HG03025 (cell line): ENCODE data around the gene CIB4.

Experiments used
- ATAC-seq: cut with Tn5 transposase; IDR thresholded peaks from one replicate; pipeline ENCODE4 v1.9.1; 2021; ENCODE audit warnings: mild to moderate bottlenecking, moderate library complexity; ENCODE audit not compliant: unreplicated experiment, low FRiP score

The CIB4 gene

DNA sequence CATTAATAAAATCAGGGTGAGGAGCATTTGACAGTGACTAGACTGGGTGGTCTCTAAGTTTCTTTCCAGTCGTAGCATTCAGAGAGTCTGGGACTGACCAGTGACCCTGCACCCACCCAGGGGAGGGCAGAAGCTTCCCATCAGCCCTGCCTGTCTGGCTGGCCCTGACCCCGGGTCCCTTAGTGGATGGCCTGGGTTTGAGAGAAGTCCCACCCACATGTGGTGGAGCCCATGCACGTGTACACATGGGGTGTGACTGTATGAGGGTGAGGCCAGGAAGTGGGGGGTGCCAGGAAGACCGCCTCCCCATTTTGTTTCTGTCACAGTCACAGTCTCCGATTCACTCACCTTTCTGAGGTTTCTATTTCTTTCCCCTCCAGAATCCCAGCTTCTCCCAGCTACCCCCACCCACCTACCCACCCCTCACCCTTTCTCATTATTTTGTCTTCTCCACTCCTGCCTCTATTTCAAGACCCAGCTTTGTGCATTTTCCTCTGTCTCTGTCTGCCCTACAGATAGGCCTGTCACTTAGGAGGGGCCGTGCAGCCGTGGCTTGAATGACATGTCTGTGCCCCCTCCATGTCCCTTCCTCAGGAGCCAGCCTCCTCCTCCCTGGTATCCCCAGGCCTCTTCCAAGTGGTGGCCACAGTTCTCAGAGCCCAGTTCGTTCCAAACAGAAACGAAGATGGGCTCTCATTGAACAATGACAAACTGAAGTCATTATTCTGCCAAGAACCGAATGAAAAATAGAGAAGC lies 13.6 kb downstream of the CIB4 start:
- no peak for ATAC-seq

DNA sequence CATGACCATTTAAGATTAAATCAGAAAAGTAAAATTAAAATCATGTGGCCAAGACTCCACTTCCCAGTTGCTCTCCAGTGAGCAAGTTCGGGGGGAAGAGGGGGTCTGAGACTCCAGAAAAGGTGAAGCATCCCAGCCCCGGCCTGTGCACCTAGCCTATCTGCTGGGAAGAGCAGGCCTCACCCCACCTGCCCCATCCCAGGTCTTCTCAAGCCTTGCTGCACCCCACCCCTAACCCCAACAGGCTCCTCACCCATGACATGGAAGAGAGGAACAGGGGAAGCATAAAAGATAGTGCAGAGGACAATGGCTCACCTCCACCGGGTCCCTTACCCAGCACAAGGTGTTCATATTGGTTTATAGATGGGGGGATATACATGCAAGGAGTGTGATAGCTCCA lies 14.6 kb downstream of the CIB4 start:
- no peak for ATAC-seq

DNA sequence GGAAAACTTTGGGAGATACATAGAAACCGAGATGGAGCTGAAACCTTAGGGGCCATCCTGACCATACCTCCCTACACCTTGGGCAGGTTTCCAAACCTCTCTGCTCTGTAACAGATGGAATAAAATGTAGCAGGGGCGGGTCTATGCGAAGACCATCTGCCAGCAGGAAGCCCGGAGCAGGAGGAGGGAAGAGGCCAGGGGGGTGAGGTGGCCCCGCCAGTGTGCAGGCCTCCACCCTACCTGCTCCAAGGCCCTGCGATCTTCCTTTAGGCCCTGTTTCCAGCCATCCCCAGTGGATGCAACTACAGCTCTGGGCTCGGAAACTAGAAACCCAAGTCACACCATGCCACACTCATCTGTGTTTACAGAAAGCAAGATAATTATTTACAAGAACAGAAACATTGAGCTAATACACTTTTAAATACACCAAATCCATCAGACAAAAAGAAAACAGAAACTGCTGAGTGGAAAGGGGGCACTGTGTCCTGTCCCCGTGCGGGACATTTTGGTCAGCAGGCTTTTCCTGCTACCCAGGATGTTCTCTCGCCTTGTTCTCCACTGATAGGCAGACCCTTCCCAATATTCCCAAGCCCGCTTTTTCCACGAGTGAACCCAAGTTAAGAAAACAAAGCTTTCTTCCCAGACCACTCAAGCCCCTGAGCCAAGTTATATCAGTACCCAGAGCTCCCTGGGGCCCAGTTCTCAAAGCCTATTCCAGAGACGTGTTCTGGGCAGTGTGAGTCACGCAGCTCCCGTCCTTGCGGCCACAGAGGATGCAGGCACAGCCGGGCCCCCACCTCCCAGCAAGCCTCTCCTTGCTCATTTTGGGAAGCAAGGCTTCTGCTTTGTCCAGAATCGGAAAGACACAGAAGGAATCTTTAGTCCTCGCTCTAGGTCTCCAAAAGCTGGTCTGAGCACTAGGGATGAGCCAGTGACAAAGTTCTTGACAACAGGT lies 17.3 kb downstream of the CIB4 start:
- no peak for ATAC-seq

DNA sequence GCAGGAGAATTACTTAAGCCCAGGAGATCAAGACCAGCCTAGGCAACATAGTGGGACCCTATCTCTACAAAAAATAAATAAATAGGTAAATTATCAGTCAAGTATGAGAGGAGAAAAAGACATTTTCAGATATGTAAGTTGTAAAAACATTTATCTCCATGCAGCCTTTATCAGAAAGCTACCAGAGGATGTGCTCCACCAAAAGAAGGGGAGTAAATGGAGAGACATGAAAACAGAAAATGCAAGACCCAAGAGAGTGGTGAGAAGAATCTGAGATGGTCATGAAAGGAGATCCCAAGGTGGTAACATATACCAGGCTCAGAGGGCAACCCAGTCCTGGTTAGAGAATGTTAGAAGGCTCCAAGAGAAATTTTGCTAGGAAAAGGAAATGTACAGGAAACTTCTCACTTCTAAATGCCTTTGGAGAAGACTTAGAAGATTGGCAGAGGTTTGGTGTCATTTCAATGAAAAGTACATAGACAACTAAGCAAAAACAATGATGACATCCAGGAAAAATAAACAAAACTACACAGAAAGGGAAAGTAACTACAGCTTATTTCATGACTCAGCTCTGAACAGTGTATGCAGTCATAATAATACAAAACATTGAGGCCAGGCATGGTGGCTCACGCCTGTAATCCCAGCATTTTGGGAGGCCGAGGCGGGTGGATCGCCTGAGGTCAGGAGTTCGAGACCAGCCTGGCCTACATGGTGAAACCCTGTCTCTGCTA lies 19.5 kb downstream of the CIB4 start:
- no peak for ATAC-seq

DNA sequence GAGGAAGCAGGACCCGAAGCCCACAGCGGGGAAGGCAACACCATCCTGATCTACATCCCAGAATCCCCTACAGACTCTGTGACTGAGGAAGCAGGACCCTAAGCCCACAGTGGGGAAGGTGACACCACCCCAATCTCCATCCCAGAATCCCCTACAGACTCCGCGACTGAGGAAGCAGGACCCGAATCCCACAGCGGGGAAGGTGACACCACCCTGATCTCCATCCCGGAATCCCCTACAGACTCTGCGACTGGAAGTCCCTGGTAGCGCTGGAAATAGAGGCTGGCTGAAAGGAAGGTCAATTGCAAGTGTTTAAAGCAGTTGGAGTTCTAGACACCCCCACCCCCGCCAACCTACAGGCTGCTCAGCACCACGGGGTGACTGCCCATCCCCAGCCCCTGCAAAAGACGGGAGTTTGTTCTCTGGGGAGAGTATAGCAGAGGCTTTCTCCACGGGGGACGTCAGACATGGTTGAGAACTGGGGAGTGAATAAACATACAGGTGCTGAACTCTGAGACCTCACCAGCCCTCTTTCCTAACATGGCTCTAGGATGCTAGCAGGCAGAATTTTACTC lies 21.0 kb downstream of the CIB4 start:
- no peak for ATAC-seq

DNA sequence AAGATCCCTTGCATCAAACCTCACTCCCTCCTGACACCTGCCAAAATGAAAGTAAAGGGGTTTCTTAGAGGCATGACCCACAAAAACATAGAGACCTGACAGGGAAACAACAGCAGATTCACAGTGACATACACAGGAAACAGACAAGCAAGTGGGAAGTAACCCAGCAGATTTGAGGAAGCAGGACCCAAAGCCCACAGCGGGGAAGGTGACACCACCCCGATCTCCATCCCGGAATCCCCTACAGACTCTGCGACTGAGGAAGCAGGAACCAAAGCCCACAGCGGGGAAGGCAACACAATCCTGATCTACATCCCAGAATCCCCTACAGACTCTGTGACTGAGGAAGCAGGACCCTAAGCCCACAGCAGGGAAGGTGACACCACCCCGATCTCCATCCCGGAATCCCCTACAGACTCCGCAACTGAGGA lies 21.6 kb downstream of the CIB4 start:
- no peak for ATAC-seq

DNA sequence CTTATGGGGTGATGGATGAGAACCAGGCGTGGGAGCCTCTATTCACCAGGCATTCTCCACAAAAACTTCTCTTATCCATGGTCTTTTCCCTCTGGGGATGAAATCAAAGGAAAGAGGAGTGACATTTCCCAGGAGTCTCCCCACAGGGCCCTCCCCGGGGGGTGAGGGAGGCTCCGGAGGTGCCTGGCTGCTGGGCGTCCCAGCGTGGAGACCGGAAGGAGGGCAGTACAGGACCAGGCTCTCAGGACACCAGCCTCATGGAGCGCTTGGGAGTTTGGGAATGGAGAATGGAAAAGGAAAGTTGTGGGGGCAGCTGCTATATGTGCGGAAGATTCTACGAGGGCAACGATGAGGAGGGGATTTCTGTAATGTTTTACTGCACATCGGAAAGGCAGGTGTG lies 22.1 kb downstream of the CIB4 start:
- ATAC-seq: no peak

DNA sequence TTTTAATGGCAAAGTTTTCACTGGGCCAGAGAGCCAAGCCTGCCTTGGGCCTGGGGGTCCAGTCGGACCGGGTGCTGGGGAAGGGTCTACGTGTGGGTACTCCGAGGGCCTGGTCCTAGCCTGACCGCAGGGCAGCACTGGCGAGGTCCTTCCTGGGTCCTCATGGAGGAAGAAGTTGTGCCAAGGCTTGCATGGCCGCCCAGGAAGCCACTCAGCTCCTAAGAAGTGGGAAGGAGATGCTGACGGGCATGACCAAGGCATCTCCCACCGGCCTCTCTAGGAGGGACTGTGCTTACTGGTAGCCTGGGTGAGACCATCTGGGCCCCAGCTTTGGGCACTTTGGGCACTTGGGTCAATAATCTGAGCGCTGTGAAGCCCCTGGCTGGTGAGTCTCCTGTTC lies 22.6 kb downstream of the CIB4 start:
- no peak for ATAC-seq

DNA sequence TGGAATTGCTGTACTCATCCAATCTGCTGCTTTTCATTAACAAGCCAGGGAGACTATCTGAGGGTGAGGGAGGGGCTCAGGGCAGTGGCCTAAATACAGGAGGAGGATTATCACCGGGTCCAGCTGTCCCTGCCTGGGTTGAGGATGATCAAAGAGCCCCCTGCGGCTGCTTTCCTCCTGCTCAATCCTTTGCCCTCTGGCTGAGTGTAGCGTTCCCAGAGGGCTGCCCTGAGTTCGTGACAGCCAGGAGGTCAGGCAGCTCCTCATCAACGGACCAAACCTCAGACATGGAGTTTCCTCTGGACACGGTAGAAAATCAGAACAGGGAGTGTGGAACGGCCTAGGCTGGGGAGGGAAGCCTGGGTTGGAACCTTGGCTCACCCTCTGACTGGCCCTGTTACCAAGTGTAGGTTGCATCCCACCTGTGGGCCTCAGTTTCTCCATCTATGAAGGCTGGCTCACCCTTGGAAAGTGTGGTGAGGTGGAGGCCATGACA lies 23.5 kb downstream of the CIB4 start:
- no peak for ATAC-seq

DNA sequence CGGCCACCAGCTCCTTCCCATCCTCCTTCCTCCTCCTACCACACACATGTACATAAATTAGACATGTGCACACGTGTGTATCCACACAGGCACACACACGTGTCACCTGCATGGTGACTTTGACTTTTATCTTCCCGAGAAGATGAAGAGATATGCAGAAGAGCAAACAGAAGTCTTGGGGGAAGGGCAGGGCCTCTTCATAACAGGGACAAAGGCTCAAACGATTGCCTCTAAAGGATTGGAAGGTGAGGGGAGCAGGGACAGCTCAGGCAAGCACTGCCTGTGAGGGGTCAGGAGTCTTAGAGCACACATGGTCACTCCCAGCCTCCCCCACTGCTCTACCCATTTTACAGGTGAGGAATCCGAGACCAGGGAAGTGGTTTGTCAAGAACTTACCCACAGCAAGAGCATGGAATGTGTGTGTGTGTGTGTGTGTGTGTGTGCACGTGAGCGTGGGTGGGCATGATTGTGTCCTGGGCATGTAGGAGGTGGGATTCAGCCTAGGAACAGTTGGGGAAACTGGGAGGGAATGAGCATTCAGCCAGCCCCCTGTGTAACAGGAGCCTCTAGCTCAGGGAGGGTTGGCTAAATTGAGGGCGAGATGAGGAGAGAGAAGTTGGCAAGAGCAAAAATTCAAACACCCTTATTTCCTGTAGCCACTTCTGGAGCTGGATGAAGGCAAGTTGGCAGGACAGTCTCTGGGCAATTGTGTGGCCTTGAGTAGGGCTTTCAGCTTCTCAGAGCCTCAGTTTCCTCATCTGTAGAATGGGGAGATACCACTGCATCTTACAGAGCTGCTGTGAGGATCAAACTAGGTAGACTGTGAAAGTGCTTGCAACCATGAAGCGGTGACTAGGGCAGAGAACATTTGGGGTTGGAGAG lies 24.2 kb downstream of the CIB4 start:
- ATAC-seq: no peak

DNA sequence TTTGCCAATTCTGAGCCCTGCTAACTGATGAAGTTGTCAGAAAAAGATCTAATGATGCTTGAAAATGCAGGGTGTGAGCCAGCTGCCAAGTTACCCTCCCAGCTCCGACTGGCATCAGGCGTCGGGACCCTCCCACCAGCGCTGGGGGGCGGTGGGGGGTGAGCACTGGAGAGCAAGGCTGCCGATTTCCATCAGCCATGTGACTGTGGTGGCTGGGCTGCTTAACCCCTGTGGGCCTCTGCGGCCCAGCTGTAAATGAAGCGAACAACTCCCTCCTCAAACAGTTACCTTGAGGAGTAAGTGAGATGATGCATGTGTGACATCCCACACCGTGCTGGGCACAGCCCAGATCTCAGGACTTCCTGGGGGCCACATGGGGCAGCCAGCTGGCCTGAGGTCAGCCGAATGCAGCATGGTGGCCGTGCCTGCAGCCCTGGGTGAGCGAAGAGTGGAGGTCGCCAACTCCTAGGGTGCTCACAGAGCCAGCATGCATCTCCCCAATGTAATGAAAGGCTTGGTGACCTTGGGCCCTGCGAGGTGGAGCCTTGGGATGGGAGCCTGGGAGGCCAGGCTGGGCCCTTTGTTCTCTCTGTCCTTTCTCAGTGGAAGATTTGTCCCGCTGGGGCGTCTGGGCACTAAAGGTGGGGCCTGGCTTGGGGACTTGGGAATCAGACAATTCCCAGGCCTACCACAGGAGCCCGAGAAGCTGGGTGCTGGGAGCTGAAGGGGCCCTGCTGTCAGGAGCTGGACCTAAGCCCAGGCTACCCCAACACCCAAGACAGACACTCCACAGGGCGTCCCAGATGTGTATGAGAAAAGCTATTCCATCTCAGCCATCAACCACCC lies 25.1 kb downstream of the CIB4 start:
- ATAC-seq: no peak

DNA sequence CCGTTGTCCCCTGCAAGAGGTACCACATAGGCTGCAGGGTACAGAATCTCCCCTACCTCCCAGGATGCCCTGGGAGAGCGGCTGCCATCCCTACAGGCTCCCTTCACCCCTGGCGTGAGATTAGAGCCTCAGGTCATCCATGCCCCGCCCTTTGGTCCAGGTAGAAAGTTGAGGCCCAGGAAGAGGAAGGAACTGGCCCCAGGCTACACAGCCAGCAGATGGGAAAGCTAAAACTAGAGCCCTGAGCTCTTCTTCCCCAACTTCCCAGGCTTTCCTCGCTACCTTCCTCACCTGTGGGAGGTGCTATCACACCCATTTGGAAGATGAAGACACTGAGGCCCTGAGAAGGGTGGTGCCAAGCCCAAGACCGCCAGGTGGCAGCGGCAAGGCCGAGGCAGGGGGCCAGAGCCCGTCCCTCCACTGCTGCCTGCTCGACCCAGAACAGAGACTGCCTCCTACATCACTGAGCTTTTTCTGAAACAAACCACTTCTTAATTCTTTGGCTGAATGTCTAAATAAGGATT lies 25.8 kb downstream of the CIB4 start:
- no peak for ATAC-seq

DNA sequence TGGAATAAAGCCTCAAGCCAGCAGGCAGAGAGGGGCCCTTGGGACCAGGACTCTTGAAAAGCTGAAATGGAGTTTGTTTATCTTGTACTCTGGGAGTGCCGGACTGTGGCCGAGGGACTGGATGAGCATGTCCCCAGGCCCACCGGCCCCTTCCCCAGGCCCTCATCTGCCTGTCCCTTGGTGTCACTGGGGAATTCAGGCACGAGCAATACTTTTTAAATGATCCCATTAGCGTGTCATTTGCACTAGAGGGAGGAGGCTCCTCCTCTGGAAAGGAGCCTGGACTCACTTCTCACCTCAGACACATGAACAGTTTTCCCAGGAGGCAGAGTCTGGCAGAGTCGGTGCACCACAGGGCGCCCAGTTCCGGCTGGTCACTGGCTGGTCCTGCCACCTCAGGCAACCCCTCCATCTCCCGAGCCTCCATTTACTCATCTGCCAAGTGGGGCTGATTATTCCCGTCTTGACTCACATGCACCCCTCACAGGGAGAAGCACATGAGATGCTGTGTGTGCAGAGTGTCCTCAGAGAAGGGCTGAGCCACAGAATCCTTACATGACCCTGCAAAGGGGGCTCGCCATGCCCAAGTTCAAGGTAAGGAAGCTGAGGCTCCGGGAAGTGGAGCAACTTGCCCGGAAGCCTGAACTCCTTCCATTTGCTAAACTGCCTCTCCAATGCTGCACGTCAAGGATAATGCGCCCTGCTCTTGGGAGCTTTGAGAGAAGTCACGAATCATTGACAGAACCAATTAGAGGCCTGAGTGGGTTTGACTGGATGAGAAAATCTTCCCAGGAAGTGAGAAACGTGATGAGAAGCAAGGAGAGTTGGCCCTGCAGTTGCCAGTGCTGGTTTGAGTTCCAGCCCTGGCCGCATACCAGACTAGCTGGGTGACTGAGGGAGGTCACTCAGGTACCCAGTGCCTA lies 26.7 kb downstream of the CIB4 start:
- no peak for ATAC-seq

DNA sequence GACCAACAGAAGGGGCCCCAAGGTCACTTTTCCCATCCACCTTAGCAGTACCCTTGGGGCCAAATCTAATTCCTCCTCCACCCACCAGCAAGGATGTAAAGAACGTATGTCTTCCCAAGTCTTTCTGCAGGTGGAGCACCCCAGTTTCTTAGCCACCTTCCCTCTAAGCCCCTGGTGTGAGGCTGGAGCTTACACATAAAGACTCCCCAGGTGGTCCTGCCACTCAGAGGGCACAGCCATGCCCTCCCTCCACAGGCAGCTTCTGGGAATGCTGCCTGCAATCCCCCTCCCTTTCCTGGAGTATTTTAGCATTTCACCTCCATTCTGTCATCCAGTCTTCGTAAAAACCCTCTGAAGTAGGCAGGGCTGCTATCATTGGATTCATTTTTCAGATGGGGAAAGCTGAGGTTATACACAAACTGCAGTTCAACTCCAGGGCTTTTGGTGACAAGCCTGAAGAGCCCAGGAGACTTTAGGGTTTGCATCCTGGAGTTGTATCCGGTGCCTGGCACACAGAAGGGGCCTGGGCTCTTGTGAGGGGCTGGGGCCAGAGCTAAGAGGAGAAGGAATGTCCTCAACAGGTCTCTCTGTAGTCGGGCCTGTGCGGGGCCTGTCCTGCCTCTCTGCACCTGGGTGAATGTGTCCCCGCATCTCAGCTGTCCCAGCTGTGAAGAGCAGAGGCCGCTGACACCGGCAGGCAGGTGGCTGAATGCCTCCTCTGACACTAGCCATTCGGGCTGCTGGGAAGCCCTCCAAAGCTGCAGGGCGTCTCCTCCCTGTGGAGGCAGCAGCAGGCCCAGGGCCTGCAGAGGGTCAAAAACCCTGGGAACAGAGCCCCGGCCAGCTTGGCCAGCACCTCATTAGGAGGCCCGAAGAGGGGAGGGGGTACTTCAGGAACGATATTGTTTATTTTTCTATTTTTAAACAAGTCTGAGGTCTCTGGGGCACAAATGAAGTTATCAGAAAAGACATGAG lies 27.6 kb downstream of the CIB4 start:
- no peak for ATAC-seq

DNA sequence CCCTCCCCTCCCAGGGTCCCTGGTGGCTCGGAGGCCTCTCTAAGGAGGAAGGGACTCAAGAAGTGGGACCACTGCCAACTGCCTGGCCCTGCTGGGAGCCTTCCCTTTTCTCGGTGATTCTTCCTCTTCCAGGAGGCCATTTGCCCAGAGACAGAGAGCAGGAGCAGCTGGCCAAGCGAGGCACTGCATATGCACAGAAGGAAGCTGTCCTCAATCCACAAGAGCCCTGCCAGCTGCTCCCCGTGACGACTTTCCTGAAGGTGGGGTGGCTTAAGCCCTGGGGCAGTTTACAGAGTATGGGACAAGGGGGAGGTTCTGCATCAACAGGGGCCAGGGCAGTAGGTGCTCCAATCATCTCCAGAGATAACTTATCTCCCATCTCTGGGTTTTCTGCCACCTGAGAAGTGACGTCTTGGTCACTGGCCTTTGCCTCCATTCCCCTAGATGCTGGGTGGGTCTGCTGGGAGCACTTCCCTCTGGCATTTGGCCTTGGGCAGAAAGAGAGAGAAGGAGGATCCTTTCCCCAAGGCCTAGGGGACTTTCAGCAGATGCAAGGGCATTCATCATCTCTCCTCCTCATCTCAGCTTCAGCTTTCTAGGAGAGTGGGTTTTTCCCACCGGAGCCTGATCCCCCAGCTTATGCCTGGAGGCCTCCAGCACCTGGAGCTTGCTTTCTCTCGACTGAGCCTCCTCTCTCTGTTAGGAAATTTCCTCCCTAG lies 28.5 kb downstream of the CIB4 start:
- ATAC-seq: no peak

DNA sequence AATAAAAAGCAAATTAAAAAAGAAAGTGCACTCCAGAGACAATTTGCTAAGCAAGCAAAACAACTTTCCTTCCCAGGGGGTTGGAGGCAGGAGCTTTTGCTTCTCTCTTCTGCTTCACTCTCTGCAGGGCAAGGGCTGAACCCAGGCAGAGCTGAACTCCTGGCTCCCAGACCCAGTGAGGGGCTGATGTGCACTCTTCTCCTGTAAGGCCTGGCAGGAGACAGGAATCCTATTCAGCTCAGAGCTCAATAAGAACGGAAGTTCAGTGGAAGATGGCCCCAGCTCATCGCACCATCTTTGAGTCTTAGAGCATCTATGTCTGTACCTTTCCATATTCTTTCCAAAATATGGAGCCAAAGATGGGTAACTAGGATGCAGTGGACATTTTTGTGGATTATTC lies 29.1 kb downstream of the CIB4 start:
- no peak for ATAC-seq
